ENCODE measurements around the gene HIPK3. TPM values are rescaled to one million over a fixed set of nuclear protein-coding genes. Genes with fewer than 3 reads are reported as not detected.
"Not testable (repeated sequence)": the region's sequence is repeated elsewhere in the genome, so short reads cannot be mapped to it uniquely, and the experiment has no call there.

HIPK3 gene
- total RNA-seq, 6 donors from 2014 or later: 63.9 to 149 (median 133) TPM

- WGBS, 2 donors: 0% methylated on average over 14 of the region's 14 CpGs
- peak in 1 of 2 donors; percentile 22 for ATAC-seq (ENCODE audit: low FRiP score in 2 of 2)
Observed at GRCh38 chr11:33258631-33259205, 1.5 kb downstream of the HIPK3 start.

DNA sequence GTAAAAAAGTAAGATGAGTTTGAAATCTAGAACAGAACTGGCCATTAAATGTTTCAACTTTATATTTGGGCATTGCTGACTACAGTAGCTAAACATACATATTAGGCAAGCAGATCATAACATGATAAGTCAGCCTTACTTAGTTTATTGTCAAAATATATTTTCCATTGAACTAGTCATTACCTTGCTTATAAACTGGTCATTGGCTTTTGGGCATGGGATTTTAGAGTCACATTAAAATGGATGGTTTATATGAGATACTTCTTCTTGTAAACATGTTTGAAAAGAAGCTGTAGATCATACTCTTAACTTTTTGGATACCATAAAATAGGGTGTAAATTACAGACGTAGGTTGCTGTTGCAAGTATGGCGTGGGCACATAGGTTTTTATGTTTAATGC lies 2.7 kb downstream of the HIPK3 start:
- H3K9me3 ChIP-seq: no peaks in the 10 kb centered on the region
- WGBS, 2 donors: 26 to 51% methylated on average over 2 of the region's 2 CpGs
- DNase-seq (no peak), ATAC-seq (ENCODE audit: low FRiP score in 2 of 2) (no peak)
- H3K27ac ChIP-seq: peak overlapping the region; percentile 0 to 100 (median 98)
- H3K4me3 ChIP-seq: peak overlapping the region in 2 of 4 donors; percentile 66 to 86
- no peak for TF ChIP-seq POLR2AphosphoS5 (IDR thresholded peaks at IDR 0.05)
- no peak for TF ChIP-seq EP300 (IDR thresholded peaks at IDR 0.05)
- TF ChIP-seq POLR2A (IDR thresholded peaks at IDR 0.05): no peak
- TF ChIP-seq, protein P1, sequence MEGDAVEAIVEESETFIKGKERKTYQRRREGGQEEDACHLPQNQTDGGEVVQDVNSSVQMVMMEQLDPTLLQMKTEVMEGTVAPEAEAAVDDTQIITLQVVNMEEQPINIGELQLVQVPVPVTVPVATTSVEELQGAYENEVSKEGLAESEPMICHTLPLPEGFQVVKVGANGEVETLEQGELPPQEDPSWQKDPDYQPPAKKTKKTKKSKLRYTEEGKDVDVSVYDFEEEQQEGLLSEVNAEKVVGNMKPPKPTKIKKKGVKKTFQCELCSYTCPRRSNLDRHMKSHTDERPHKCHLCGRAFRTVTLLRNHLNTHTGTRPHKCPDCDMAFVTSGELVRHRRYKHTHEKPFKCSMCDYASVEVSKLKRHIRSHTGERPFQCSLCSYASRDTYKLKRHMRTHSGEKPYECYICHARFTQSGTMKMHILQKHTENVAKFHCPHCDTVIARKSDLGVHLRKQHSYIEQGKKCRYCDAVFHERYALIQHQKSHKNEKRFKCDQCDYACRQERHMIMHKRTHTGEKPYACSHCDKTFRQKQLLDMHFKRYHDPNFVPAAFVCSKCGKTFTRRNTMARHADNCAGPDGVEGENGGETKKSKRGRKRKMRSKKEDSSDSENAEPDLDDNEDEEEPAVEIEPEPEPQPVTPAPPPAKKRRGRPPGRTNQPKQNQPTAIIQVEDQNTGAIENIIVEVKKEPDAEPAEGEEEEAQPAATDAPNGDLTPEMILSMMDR (IDR thresholded peaks at IDR 0.05): no peak
- H3K4me1 ChIP-seq: peaks cover 42 to 65% (median 46%) of the 10 kb centered on the region in 4 donors
- H3K36me3 ChIP-seq: no peaks in the 10 kb centered on the region
- H3K27me3 ChIP-seq: no peaks in the 10 kb centered on the region

More at GRCh38 chr11:33258631-33259205, 1.5 kb downstream of the HIPK3 start:
- DNase-seq: no peak
- Histone ChIP-seq H3K27me3 (no peaks in the 10 kb centered on the region), H3K9me3 (no peaks in the 10 kb centered on the region), H3K36me3 (no peaks in the 10 kb centered on the region), H3K4me3 (peak overlapping the region; percentile 53 to 86 (median 74)), H3K27ac (peak overlapping the region; percentile 98 to 100 (median 100)), H3K4me1 (peaks cover 31 to 54% (median 36%) of the 10 kb centered on the region in 4 donors)
- TF ChIP-seq, protein P1 (IDR thresholded peaks at IDR 0.05): no peak
- peak in 1 of 2 donors; percentile 4 for TF ChIP-seq POLR2AphosphoS5 (IDR thresholded peaks at IDR 0.05)
- TF ChIP-seq EP300 (IDR thresholded peaks at IDR 0.05): no peak
- TF ChIP-seq POLR2A (IDR thresholded peaks at IDR 0.05): no peak

GRCh38 chr11:33261350-33261749 lies 4.2 kb downstream of the HIPK3 start:
- Histone ChIP-seq H3K27ac (peak overlapping the region in 2 of 4 donors; percentile 12 to 63), H3K4me1 (peaks cover 44 to 64% (median 51%) of the 10 kb centered on the region in 4 donors)
- not testable (repeated sequence) for DNase-seq; H3K27me3 ChIP-seq; ATAC-seq (ENCODE audit: low FRiP score in 2 of 2); H3K9me3 ChIP-seq; H3K36me3 ChIP-seq; H3K4me3 ChIP-seq
- WGBS, 2 donors: 96% methylated on average over 1 of the region's 1 CpG

GRCh38 chr11:33262011-33262645 lies 4.9 kb downstream of the HIPK3 start:
- Histone ChIP-seq H3K4me1 (peaks cover 50 to 67% (median 57%) of the 10 kb centered on the region in 4 donors), H3K4me3 (no peak overlapping the region), H3K27ac (peak overlapping the region in 3 of 4 donors; percentile 12 to 63 (median 57)), H3K9me3 (no peaks in the 10 kb centered on the region), H3K36me3 (no peaks in the 10 kb centered on the region), H3K27me3 (no peaks in the 10 kb centered on the region)
- ATAC-seq (ENCODE audit: low FRiP score in 2 of 2) (no peak), DNase-seq (no peak)
- TF ChIP-seq POLR2AphosphoS5 (IDR thresholded peaks at IDR 0.05): no peak
- TF ChIP-seq, protein P1 (IDR thresholded peaks at IDR 0.05): no peak
- TF ChIP-seq EP300 (IDR thresholded peaks at IDR 0.05): no peak
- TF ChIP-seq POLR2A (IDR thresholded peaks at IDR 0.05): no peak

DNA sequence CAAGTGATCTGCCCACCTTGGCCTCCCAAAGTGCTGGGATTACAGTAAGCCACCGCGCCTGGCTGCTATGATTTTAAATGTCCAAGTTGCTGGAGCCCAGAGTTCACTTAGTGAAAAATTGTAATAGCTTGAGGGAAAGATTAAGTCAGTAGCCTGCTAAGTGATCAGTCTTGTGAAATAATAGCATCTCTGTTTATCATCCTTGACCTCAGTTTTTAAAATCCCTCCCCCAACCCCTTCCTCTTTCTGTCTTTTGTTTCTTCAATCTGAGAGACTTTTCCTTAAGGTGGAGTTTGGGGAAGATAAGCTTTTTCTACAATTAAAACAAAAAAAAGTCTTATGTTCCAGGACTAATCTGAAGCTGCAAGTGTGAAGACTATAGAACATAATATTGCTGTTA lies 6.4 kb downstream of the HIPK3 start:
- DNase-seq: no peak
- TF ChIP-seq, protein P1 (IDR thresholded peaks at IDR 0.05): no peak
- TF ChIP-seq POLR2A (IDR thresholded peaks at IDR 0.05): no peak
- Histone ChIP-seq H3K4me3 (no peak overlapping the region), H3K4me1 (peaks cover 51 to 70% (median 57%) of the 10 kb centered on the region in 4 donors), H3K27ac (peak overlapping the region in 3 of 4 donors; percentile 21 to 63 (median 57)), H3K36me3 (no peaks in the 10 kb centered on the region), H3K27me3 (no peaks in the 10 kb centered on the region), H3K9me3 (no peaks in the 10 kb centered on the region)
- ATAC-seq (ENCODE audit: low FRiP score in 2 of 2): peak in 1 of 2 donors; percentile 11
- WGBS, 2 donors: 73 to 92% methylated on average over 2 of the region's 2 CpGs
